ENCODE measurements around the gene RNF212.

- TF ChIP-seq, protein P1, sequence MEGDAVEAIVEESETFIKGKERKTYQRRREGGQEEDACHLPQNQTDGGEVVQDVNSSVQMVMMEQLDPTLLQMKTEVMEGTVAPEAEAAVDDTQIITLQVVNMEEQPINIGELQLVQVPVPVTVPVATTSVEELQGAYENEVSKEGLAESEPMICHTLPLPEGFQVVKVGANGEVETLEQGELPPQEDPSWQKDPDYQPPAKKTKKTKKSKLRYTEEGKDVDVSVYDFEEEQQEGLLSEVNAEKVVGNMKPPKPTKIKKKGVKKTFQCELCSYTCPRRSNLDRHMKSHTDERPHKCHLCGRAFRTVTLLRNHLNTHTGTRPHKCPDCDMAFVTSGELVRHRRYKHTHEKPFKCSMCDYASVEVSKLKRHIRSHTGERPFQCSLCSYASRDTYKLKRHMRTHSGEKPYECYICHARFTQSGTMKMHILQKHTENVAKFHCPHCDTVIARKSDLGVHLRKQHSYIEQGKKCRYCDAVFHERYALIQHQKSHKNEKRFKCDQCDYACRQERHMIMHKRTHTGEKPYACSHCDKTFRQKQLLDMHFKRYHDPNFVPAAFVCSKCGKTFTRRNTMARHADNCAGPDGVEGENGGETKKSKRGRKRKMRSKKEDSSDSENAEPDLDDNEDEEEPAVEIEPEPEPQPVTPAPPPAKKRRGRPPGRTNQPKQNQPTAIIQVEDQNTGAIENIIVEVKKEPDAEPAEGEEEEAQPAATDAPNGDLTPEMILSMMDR (IDR thresholded peaks at IDR 0.05; ENCODE audit: poor library complexity): no peak
- TF ChIP-seq EZH2phosphoT487 (IDR thresholded peaks at IDR 0.05; ENCODE audit: low read depth, severe bottlenecking, unreplicated experiment) (no peak), EZH2 (IDR thresholded peaks at IDR 0.05; ENCODE audit: borderline replicate concordance) (no peak)
These were observed 90.2 kb downstream of the RNF212 start for GRCh38 chr4:1023075-1023640.
